Neuronal stem cell (in vitro differentiated cells): ENCODE results near the gene LAMA5.

Experiments used
- DNase-seq: peaks from one replicate; pipeline ENCODE4 v3.0.0-alpha.2; 2013; ENCODE audit warnings: low spot score
- H2AFZ ChIP-seq: one replicate; pipeline ENCODE4 v1.6.1; 2013; ENCODE audit warnings: mild to moderate bottlenecking, low read length, inconsistent platforms
- H2AK5ac ChIP-seq: 2 replicates; pipeline ENCODE4 v1.6.1; 2013; ENCODE audit warnings: low read depth, mild to moderate bottlenecking, inconsistent platforms, low read length, moderate library complexity, mixed read lengths
- H2BK120ac ChIP-seq: 2 replicates; pipeline ENCODE4 v1.6.1; 2013; ENCODE audit warnings: low read depth, mild to moderate bottlenecking, inconsistent platforms, low read length, moderate library complexity, mixed read lengths
- H2BK12ac ChIP-seq: one replicate; pipeline ENCODE4 v1.6.1; 2013; ENCODE audit warnings: low read length, inconsistent platforms
- H2BK15ac ChIP-seq: 2 replicates; pipeline ENCODE4 v1.6.1; 2013; ENCODE audit warnings: mild to moderate bottlenecking, low read length, inconsistent platforms, mixed read lengths
- H2BK5ac ChIP-seq: one replicate; pipeline ENCODE4 v1.6.1; 2013; ENCODE audit warnings: inconsistent platforms, mild to moderate bottlenecking, low read length, moderate library complexity
- H3K14ac ChIP-seq: one replicate; pipeline ENCODE4 v1.6.1; 2013; ENCODE audit warnings: low read length, inconsistent platforms
- H3K18ac ChIP-seq: 2 replicates; pipeline ENCODE4 v1.6.1; 2013; ENCODE audit warnings: low read length, inconsistent platforms
- H3K23ac ChIP-seq: 2 replicates; pipeline ENCODE4 v1.6.1; 2013; ENCODE audit warnings: low read depth, mild to moderate bottlenecking, mixed read lengths, low read length, inconsistent platforms; ENCODE audit not compliant: poor library complexity
- H3K27ac ChIP-seq: replicated peaks from 3 replicates; pipeline ENCODE4 v1.5.1; 2013; ENCODE audit warnings: low read length, inconsistent platforms
- H3K27me3 ChIP-seq, 3 experiments: 2 replicates each; pipeline ENCODE4 v1.6.1; 2013; ENCODE audit warnings: low read length in 3 of 3, mild to moderate bottlenecking in 2 of 3, inconsistent platforms in 1 of 3, low read depth in 1 of 3, mixed read lengths in 1 of 3, moderate library complexity in 1 of 3; ENCODE audit not compliant: control insufficient read depth in 3 of 3, insufficient read depth in 3 of 3
- H3K36me3 ChIP-seq, 2 donors: replicated peaks in 1 of 2; 2 replicates each; pipeline ENCODE4 v1.6.1; 2013; ENCODE audit warnings: low read length in 2 of 2; ENCODE audit not compliant: control insufficient read depth in 2 of 2, insufficient read depth in 2 of 2
- H3K4ac ChIP-seq: 2 replicates; pipeline ENCODE4 v1.6.1; 2013; ENCODE audit warnings: inconsistent platforms, mild to moderate bottlenecking, low read length, moderate library complexity
- H3K4me1 ChIP-seq, 2 donors: 1 replicate in 1 of 2; 2 replicates in 1 of 2; pipeline ENCODE4 v1.6.1; 2013; ENCODE audit warnings: low read length in 2 of 2, low read depth in 1 of 2; ENCODE audit not compliant: control insufficient read depth in 2 of 2, insufficient read depth in 1 of 2
- H3K4me2 ChIP-seq: one replicate; pipeline ENCODE4 v1.6.1; 2013; ENCODE audit warnings: mild to moderate bottlenecking, low read length, inconsistent platforms; ENCODE audit not compliant: insufficient read depth, poor library complexity, severe bottlenecking
- H3K4me3 ChIP-seq, 2 donors: 2 replicates each; pipeline ENCODE4 v1.5.1; 2013; ENCODE audit warnings: low read length in 2 of 2, mild to moderate bottlenecking in 2 of 2, inconsistent platforms in 1 of 2, moderate library complexity in 1 of 2
- H3K79me1 ChIP-seq: one replicate; pipeline ENCODE4 v1.6.1; 2013; ENCODE audit warnings: low read depth, mild to moderate bottlenecking, inconsistent platforms, low read length, moderate library complexity
- H3K9ac ChIP-seq: one replicate; pipeline ENCODE4 v1.6.1; 2013; ENCODE audit warnings: mild to moderate bottlenecking, low read depth, low read length, inconsistent platforms; ENCODE audit not compliant: poor library complexity
- H3K9me3 ChIP-seq, 2 donors: replicated peaks in 1 of 2; 2 replicates each; pipeline versions ENCODE3 to v1.6.1; 2013; ENCODE audit warnings: low read length in 2 of 2, mild to moderate bottlenecking in 2 of 2, inconsistent platforms in 1 of 2, low read depth in 1 of 2, mixed read lengths in 1 of 2, moderate library complexity in 1 of 2; ENCODE audit not compliant: control insufficient read depth in 2 of 2, insufficient read depth in 1 of 2
- H4K8ac ChIP-seq: one replicate; pipeline ENCODE4 v1.6.1; 2013; ENCODE audit warnings: low read depth, mild to moderate bottlenecking, inconsistent platforms, low read length, moderate library complexity
- H4K91ac ChIP-seq: one replicate; pipeline ENCODE4 v1.6.1; 2013; ENCODE audit warnings: low read length, low read depth, mild to moderate bottlenecking, inconsistent platforms; ENCODE audit not compliant: poor library complexity
- WGBS, 2 donors: extraction: QIAGEN DNeasy Blood & Tissue Kit; methylation state at CpG; one replicate each; pipeline ENCODE4 v1.1.7; 2013; ENCODE audit warnings: missing lambda C conversion rate in 2 of 2, mixed read lengths in 1 of 2; ENCODE audit not compliant: insufficient read length in 2 of 2, insufficient replicate concordance in 1 of 2; ENCODE audit errors: extremely low coverage in 2 of 2; 5-methylcytosine and 5-hydroxymethylcytosine counted together

Gene LAMA5

GRCh38 chr20:62368976-62369814, 2.1 kb upstream of the LAMA5 start:
- peak overlapping the region; percentile 70 for H3K4me2 ChIP-seq
- H2BK12ac ChIP-seq: peak overlapping the region; percentile 98
- peak overlapping the region; percentile 98 for H3K18ac ChIP-seq
- H3K9me3 ChIP-seq: peaks cover 3 to 6% of the 10 kb centered on the region in 2 donors
- no peak overlapping the region for H4K8ac ChIP-seq
- H3K36me3 ChIP-seq: no peaks in the 10 kb centered on the region
- H3K27me3 ChIP-seq: no peaks in the 10 kb centered on the region
- peak overlapping the region; percentile 100 for H2BK15ac ChIP-seq
- peak overlapping the region; percentile 56 for H3K14ac ChIP-seq
- WGBS, 2 donors: no CpG with 5 or more reads among the region's 28 CpGs
- H3K4me3 ChIP-seq: peak overlapping the region in 1 of 2 donors; percentile 66
- H3K9ac ChIP-seq: peak overlapping the region; percentile 77
- H2BK120ac ChIP-seq: peak overlapping the region; percentile 100
- peak overlapping the region; percentile 89 for H2AFZ ChIP-seq
- peak overlapping the region; percentile 92 for H3K27ac ChIP-seq
- H3K4ac ChIP-seq: no peak overlapping the region
- peak overlapping the region; percentile 37 for H3K23ac ChIP-seq
- peaks cover 46 to 49% of the 10 kb centered on the region in 2 donors for H3K4me1 ChIP-seq
- no peak overlapping the region for H4K91ac ChIP-seq
- peaks cover 14% of the 10 kb centered on the region for H3K79me1 ChIP-seq
- peak overlapping the region; percentile 96 for H2BK5ac ChIP-seq
- DNase-seq: peak; percentile 69
- H2AK5ac ChIP-seq: peak overlapping the region; percentile 100

DNA sequence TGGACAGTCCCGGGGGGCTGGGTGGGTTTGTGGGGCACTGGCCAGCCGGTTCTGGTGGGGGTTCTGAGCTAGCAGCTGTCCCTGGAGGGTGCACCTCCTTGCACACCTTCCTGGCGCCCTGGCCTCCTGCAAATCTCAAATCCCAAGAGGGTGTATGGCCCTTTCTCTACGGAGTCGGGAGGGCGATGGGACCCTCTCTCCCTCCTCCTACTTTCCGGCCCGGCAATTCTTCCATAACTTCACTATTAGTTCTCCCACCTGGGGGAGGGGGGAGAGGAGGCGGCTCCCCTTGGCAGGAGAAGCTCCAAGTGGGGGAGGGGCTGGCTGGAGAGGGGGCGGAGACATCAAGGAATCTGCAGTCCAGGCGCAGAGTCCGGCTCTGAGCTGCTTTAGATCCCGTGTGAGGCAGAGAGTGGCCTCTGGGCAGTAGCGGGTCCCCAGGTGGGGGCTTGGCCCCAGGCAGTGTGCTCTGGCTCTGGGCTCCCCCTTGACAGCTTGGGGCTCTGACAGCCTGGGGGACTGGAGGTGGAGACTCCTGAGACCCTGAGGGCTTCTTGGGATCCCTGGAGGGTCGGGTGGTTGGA, 1.4 kb upstream of the LAMA5 start:
- Histone ChIP-seq H3K4me3 (peak overlapping the region in 1 of 2 donors; percentile 66), H3K23ac (peak overlapping the region; percentile 91), H3K27ac (peak overlapping the region; percentile 92), H3K9me3 (no peaks in the 10 kb centered on the region), H3K4me1 (peaks cover 51 to 56% of the 10 kb centered on the region in 2 donors), H3K4me2 (peak overlapping the region; percentile 70), H3K27me3 (no peaks in the 10 kb centered on the region), H2AK5ac (peak overlapping the region; percentile 100), H2BK12ac (peak overlapping the region; percentile 98), H3K18ac (peak overlapping the region; percentile 100), H3K4ac (peak overlapping the region; percentile 100), H3K14ac (peak overlapping the region; percentile 94), H2BK120ac (peak overlapping the region; percentile 100), H4K8ac (no peak overlapping the region), H3K36me3 (no peaks in the 10 kb centered on the region), H2BK5ac (peak overlapping the region; percentile 96), H3K79me1 (peaks cover 18% of the 10 kb centered on the region), H2AFZ (peak overlapping the region; percentile 89), H3K9ac (peak overlapping the region; percentile 88), H2BK15ac (peak overlapping the region; percentile 100), H4K91ac (peak overlapping the region; percentile 99)
- no CpG with 5 or more reads among the region's 15 CpGs for WGBS, 2 donors
- peak; percentile 73 for DNase-seq

DNA sequence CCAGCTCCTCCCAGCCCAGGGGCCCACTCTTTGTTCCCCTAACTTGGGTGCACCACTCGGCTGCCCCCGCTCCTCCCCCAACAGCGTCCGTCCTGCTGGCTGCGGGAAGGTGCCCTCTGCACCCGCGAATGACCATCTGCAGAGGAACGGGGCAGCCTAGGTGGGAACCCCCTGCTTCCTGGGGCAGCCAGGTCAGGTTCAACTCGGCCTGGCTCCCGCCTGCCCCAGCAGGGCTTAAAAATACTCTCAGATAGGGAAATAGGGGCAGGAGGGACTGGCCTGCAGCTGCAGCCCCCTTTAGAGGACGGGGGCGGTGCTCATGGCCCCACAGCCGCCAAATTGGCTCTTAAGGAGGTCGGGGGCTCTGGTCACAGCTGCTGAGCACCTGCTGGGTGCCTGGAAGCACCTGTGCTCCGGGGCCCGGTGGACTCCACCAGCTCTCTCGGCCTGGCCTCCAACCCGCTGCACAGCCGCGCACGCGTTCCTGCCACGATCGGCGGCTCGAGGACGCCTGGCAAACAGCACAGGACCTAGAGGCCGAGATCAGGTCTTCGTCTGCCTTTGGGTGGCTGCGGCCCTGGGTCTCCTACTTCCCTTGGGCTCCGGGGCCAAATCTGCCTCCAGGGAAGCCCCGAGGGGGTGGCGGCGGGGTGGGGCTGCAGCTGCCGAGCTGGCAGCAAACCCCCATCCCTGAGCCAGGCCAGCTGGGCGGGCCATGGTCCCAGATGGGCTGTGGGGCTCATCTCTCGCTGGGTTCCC, 700 bp upstream of the LAMA5 start:
- peak overlapping the region; percentile 94 for H3K14ac ChIP-seq
- H4K91ac ChIP-seq: peak overlapping the region; percentile 99
- peak overlapping the region; percentile 89 for H2AFZ ChIP-seq
- no peaks in the 10 kb centered on the region for H3K27me3 ChIP-seq
- peak overlapping the region; percentile 70 for H3K4me2 ChIP-seq
- H3K4me3 ChIP-seq: peak overlapping the region; percentile 20 to 66
- H4K8ac ChIP-seq: peak overlapping the region; percentile 82
- DNase-seq: no peak
- H3K36me3 ChIP-seq: no peaks in the 10 kb centered on the region
- H3K9me3 ChIP-seq: no peaks in the 10 kb centered on the region
- peak overlapping the region; percentile 100 for H3K4ac ChIP-seq
- H2BK15ac ChIP-seq: peak overlapping the region; percentile 100
- H3K79me1 ChIP-seq: peaks cover 18% of the 10 kb centered on the region
- H3K27ac ChIP-seq: peak overlapping the region; percentile 92
- peak overlapping the region; percentile 98 for H2BK12ac ChIP-seq
- no CpG with 5 or more reads among the region's 37 CpGs for WGBS, 2 donors
- H3K23ac ChIP-seq: peak overlapping the region; percentile 91
- peak overlapping the region; percentile 100 for H3K18ac ChIP-seq
- peak overlapping the region; percentile 100 for H2BK120ac ChIP-seq
- H3K9ac ChIP-seq: peak overlapping the region; percentile 77
- H3K4me1 ChIP-seq: peaks cover 51 to 62% of the 10 kb centered on the region in 2 donors
- H2AK5ac ChIP-seq: peak overlapping the region; percentile 100
- H2BK5ac ChIP-seq: peak overlapping the region; percentile 96
